GM18868 (cell line): ENCODE measurements around the gene MET.

Experiments used
- ATAC-seq: cut with Tn5 transposase; IDR thresholded peaks from one replicate; pipeline ENCODE4 v1.9.1; 2021; ENCODE audit warnings: mild to moderate bottlenecking, moderate library complexity; ENCODE audit not compliant: unreplicated experiment

Gene MET

GRCh38 chr7:116780521-116780920 is 108.5 kb downstream of the MET start:
- peak; percentile 59 for ATAC-seq

GRCh38 chr7:116780966-116781365 is 109.0 kb downstream of the MET start:
- ATAC-seq: no peak

DNA sequence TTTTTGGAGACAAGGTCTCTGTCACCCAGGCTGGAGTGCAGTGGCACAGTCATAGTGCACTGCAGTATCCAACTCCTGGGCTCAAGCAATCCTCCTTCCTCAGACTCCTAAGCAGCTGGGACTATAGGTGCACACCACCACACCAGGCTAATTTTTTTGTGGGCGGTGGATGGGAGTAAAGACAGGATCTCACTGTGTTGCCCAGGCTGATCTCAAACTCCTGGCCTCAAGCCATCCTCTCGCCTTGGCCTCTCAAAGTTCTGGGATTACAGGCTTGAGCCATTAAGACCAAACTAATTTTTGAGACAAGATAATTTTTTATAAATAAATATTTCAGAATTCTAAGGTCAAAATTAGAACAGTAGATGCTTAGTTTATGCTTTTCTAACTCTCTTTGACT is 109.6 kb downstream of the MET start:
- ATAC-seq: no peak

DNA sequence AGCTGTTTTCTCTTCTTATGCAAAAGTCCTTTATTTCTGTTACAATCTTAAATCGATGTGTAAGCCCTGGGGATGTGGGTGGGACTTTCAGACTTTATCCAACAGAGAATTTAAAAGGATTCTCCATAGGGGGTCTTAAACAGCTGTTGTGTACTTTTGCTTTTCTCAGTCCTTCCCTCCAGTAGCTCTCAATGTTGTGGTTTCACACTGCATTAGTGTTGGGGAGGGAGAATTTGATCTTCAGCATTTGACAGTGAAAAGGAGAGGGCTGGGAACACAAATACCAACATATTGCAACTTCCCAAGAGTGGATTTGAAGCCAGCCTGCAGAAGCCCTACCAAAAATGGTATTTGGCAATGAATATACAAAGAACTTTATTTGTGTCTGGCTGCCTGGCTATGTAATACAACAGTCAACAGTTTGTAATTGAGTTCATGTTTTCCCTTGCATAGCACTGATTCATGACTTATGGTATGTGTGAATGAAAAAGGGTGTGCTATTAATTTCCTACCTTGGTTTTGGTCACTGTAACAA is 110.2 kb downstream of the MET start:
- no peak for ATAC-seq

- ATAC-seq: no peak
Measured at GRCh38 chr7:116783666-116784318, 111.8 kb downstream of the MET start.

DNA sequence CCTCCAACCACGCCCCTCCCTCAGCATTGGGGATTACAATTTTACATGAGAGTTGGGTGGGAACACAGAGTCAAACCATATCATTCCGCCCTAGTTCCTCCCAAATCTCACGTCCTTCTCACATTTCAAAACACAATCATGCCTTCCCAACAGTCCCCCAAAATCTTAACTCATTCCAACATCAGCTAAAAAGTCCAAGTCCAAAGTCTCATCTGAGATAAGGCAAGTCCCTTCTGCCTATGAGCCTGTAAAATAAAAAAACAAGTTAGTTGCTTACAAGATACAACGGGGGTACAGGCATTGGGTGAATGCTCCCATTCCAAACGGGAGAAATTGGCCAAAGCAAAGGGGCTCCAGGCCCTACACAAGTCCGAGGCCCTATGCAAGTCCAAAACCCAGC is 112.7 kb downstream of the MET start:
- no peak for ATAC-seq

GRCh38 chr7:116785843-116786242 is 113.8 kb downstream of the MET start:
- no peak for ATAC-seq

DNA sequence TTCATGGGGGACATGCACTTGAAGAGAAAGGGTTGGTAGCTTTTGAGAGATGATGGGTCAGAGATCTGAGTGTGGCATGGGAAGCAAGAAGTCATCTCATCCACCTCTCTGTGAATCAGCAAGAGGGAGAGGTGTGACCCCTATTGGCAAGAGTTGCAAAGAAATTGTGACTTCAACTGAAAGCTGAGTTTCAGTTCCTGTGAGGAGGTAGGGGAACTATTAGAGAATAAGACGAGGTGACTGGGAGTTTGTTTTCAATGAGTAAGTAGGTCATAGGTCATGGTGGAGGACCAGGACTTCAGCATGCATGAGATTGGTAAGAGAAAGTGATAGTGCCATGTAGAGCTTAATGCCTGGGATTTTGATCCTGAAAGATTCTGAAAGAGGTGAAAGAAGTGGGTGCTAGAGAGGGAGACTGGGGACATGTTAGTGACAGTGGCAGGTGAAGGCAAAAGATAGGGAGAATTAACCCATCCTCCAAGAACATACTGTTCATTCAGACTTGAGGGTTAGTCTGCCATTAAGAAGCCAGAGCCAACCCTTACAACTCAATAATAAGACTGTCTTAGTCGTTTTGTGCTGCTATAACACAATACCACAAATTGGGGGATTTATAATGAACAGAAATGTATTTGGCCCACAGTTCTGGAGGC is 114.9 kb downstream of the MET start:
- ATAC-seq: peak; percentile 99

DNA sequence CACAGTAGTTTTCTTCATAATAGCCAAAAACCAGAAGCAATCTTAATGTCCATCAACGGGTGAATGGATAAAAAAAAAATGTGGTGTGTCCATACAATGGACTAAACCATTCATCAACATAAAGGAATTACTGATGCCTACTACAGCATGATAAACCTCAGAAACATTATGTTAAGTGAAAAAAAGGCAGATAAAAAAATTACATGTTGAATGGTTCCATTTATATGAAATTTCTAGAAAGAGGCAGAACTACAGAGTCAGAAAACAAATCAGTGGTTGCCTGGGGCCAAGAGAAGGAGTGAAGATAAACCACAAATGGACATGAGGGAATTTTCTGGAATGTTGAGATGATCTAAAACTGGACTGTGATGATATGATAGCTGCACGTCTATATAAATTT is 115.9 kb downstream of the MET start:
- no peak for ATAC-seq

- ATAC-seq: no peak
Measured at GRCh38 chr7:116788572-116789197, 116.7 kb downstream of the MET start.

GRCh38 chr7:116790025-116790424 is 118.0 kb downstream of the MET start:
- no peak for ATAC-seq

DNA sequence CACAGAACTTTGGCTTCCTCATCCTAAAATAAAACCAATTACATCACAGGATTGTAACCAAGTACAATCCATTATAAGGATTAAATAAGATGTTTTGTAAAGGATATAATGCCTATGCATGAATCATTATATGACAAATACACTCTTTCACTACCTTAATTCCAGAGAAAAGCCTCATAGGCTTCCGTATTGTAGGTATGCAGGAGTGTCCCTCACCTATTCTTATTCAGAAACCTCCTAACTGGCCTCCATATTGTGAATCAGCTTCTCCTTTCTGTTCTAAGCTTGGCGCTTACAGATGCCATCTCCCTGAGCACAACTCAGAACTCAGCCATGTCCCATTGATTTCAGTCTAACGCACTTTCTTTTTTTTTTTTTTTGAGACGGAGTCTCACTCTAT is 120.8 kb downstream of the MET start:
- ATAC-seq: no peak

DNA sequence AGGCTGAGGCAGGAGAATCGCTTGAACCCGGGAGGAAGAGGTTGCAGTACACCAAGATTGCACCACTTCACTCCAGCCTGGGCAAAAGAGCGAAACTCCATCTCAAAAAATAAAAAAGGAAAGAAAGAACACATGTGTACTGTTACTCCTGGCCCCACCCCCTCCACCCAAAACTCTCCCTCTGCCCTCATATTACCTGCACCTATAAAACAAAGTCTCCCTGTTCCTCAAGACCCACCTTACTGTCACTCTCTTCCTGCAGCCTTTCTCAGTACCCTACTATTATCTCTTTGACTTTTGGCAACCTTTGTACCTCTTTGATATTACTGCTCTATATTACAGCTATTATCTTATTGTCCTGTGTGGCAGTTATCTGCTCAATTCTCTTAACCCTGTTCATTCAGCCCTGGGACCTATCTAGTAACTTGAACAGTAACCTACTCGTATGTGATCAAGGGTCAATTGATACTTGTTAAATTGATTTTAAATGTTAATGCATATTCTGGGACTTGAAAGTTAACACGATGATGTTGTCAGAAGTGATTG is 121.9 kb downstream of the MET start:
- ATAC-seq: no peak

GRCh38 chr7:116796471-116796870 is 124.5 kb downstream of the MET start:
- no peak for ATAC-seq

DNA sequence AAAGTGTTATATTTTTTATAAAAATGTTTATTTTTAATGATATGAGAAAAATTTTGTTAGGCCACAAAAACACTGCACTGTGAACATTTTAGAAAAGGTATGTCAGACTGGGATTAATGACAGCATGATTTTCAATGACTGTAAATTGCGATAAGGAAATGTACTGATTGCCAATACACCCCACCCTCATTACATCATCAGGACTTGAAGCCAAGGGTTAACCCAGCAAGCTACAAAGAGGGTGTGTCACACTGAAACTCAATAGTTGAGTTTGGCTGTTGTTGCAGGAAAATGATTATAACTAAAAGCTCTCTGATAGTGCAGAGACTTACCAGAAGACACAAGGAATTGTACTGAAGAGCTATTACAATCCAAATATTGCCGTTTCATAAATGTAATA is 125.6 kb downstream of the MET start:
- ATAC-seq: no peak

GRCh38 chr7:116798232-116798631 is 126.2 kb downstream of the MET start:
- ATAC-seq: no peak

DNA sequence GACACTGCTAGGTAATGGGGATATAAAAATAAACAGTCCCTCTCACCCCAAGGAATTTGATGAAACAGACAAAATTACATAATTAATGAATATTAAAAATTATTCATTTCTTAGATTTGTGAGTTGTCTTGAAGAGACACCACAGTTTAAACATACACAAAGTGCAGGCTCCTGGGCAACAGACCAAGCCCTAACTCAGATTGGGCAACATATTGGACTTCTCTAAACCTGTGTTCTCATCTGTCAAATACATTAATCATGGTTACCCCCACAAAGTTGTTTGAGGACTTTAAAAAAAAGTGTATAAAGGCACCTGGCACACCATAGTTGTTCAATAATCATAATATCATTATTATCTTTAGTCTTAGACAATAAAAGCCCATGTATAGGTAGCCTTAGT is 127.9 kb downstream of the MET start:
- ATAC-seq: no peak

GRCh38 chr7:116800594-116800993 is 128.6 kb downstream of the MET start:
- ATAC-seq: no peak

GRCh38 chr7:116801092-116801710 is 129.2 kb downstream of the MET start:
- ATAC-seq: no peak

DNA sequence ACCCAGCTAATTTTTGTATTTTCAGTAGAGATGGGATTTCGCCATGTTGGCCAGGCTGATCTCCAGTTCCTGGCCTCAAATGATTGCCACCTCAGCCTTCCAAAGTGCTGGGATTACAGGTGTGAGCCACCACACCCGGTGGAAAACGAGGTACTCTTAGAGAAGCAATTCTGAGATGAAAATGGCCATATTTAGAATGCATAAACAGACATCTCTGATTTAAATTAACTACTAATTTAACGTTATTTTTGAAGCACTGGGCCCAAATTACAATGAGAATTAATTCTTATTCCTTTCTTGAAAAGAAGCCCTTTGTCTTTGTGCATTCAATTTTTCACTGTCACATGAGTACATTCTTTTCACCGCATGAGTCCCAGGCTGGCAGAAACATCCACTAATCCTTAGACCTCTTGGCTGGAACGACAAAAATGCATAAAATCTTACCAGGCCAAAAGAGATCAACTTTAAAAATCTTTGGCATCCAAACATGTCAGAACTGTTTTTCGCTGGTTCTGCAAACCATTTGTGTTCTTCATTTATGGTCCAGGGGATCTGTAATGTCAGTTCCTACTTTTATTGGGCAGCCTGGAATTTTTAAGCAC is 130.2 kb downstream of the MET start:
- ATAC-seq: no peak

DNA sequence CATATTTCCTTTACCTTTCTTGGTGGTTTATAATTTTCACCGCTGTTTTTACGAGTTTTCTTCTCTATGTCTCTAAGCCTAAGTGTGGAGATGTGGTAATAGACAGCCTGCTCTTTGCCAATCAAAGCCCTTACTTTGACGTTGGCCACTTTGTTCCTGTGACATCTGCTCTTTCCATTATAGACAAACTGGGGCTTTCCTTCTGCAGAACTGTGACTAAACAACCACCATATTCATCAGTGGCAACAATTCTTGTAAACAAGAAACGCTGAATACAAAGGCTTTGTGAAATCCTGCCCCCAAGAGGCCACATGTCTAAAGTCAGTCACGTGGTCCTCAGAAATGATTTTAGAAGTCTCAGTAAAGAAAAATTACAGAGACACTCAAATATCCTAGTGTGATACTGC is 130.8 kb downstream of the MET start:
- ATAC-seq: peak; percentile 91
